ENCODE measurements around the gene FADS2. TPM values are rescaled to one million over a fixed set of nuclear protein-coding genes. Genes with fewer than 3 reads are reported as not detected.
A peak's percentile ranks its signal among the peaks of the same experiment; 100 is the strongest.

Gene FADS2
- polyA plus RNA-seq, 2 of the 4 experiments (the other 2 are of a cell fraction), result 215 to 391 TPM

- H3K9me3 ChIP-seq, result no peaks in the 10 kb centered on the region
- no peak overlapping the region for H3K4me3 ChIP-seq
- ChIA-PET CTCF (interaction anchor here (0.6 to 19.8 kb wide), 17 partner anchors 11 to 206 kb away, joined by 3 to 565 read pairs (median 92); partner anchors contain the start of genes BEST1, FTH1 and RAB3IL1), POLR2A (interaction anchor here (0.6 kb wide), 1 partner anchor 160 kb away, joined by 9 read pairs; no protein-coding TSS in a partner anchor)
- ATAC-seq, result no peak
- no peak overlapping the region for H3K27ac ChIP-seq
- TF ChIP-seq RAD21 (conservative IDR thresholded peaks at IDR 0.05 in 1 of 2, IDR thresholded peaks at IDR 0.05 in 1 of 2) (peak; percentile 18 to 38; a peak in 2 of 5 replicates), RFX5 (IDR thresholded peaks at IDR 0.05) (no peak)
- no peak overlapping the region for H3K4me2 ChIP-seq
- 85% methylated on average over 9 of the region's 10 CpGs for WGBS (ENCODE audit: missing lambda C conversion rate)
- no peak for FAIRE-seq
- H3K4me1 ChIP-seq, result peaks cover 18% of the 10 kb centered on the region
- DNase-seq (ENCODE audit: low read depth in 1 of 2, low spot score in 1 of 2), result no peak
Observed at GRCh38 chr11:61901397-61901796, 73.3 kb downstream of the FADS2 start.

- no peak for TF ChIP-seq JUN (IDR thresholded peaks at IDR 0.05)
- no peak for TF ChIP-seq HEYL (CRISPR knock-in tag; IDR thresholded peaks at IDR 0.05)
- no peak for TF ChIP-seq RAD21 (conservative IDR thresholded peaks at IDR 0.05 in 1 of 2, IDR thresholded peaks at IDR 0.05 in 1 of 2)
- TF ChIP-seq BHLHE40 (IDR thresholded peaks at IDR 0.05; ENCODE audit: low read depth, low read length), result no peak
- TF ChIP-seq HOXB5 (CRISPR knock-in tag; IDR thresholded peaks at IDR 0.05), result no peak
- no peak for TF ChIP-seq POLR2A (IDR thresholded peaks at IDR 0.05; ENCODE audit: low read length)
- TF ChIP-seq FOSB (CRISPR knock-in tag; IDR thresholded peaks at IDR 0.05), result no peak
- TF ChIP-seq KDM1A (IDR thresholded peaks at IDR 0.05; ENCODE audit: low read depth), result no peak
- no peak for TF ChIP-seq MAZ (IDR thresholded peaks at IDR 0.05; ENCODE audit: borderline replicate concordance, low read depth, low read length)
- no peak for TF ChIP-seq NPAS2 (CRISPR knock-in tag; IDR thresholded peaks at IDR 0.05; ENCODE audit: borderline replicate concordance)
- no peak for TF ChIP-seq ELK1 (IDR thresholded peaks at IDR 0.05; ENCODE audit: low read depth, low read length)
- POLR2A ChIA-PET, result interaction anchor here (1.3 kb wide), 1 partner anchor 66 kb away, joined by 4 read pairs; the partner anchor contains the start of gene FTH1
- peaks cover 18% of the 10 kb centered on the region for H3K4me1 ChIP-seq
- WGBS (ENCODE audit: missing lambda C conversion rate), result 82% methylated on average over 11 of the region's 11 CpGs
- no peak overlapping the region for H3K4me2 ChIP-seq
- no peak overlapping the region for H3K4me3 ChIP-seq
- no peak overlapping the region for H3K27ac ChIP-seq
- no peak for FAIRE-seq
- CTCF ChIA-PET, result interaction anchor here (1.8 to 19.8 kb wide), 10 partner anchors 10 to 205 kb away, joined by 3 to 565 read pairs (median 152); partner anchors contain the start of genes BEST1 and RAB3IL1
- no peak for DNase-seq (ENCODE audit: low read depth in 1 of 2, low spot score in 1 of 2)
- ATAC-seq, result no peak
- no peaks in the 10 kb centered on the region for H3K9me3 ChIP-seq
Observed at GRCh38 chr11:61902313-61902712, 74.2 kb downstream of the FADS2 start.

- WGBS (ENCODE audit: missing lambda C conversion rate), result 81% methylated on average over 3 of the region's 3 CpGs
- ChIA-PET POLR2A (no interaction called here), CTCF (interaction anchor here (0.9 to 19.8 kb wide), 14 partner anchors 8 to 203 kb away, joined by 3 to 565 read pairs (median 4); partner anchors contain the start of genes BEST1 and RAB3IL1)
- Histone ChIP-seq H3K9me3 (no peaks in the 10 kb centered on the region), H3K27ac (no peak overlapping the region), H3K4me3 (no peak overlapping the region), H3K4me2 (no peak overlapping the region), H3K4me1 (peaks cover 6% of the 10 kb centered on the region)
- FAIRE-seq (no peak), ATAC-seq (no peak), DNase-seq (ENCODE audit: low read depth in 1 of 2, low spot score in 1 of 2) (no peak)
- TF ChIP-seq CBX2 (IDR thresholded peaks at IDR 0.05; ENCODE audit: borderline replicate concordance, low read depth) (no peak), BCL3 (IDR thresholded peaks at IDR 0.05) (no peak), RNF2 (IDR thresholded peaks at IDR 0.05; ENCODE audit: borderline replicate concordance, low read depth) (no peak), HMGXB4 (CRISPR knock-in tag; IDR thresholded peaks at IDR 0.05; ENCODE audit: borderline replicate concordance) (no peak), ZC3H11A (IDR thresholded peaks at IDR 0.05) (no peak), KDM5A (IDR thresholded peaks at IDR 0.05) (no peak)
Observed at GRCh38 chr11:61903845-61904244, 75.7 kb downstream of the FADS2 start.

Data from A549 (cell line).